Endothelial cell (in vitro differentiated cells): ENCODE data around the gene ELOF1. TPM values are rescaled to one million over a fixed set of nuclear protein-coding genes. Genes with fewer than 3 reads are reported as not detected.

Experiments used
- DNase-seq: peaks from one replicate; pipeline ENCODE4 v3.0.0; 2021; ENCODE audit warnings: low spot score
- H3K27ac Mint-ChIP-seq: one replicate; pipeline ENCODE4 v1.8.0; 2021; ENCODE audit warnings: mixed read lengths, inconsistent platforms; ENCODE audit not compliant: unreplicated experiment
- H3K27me3 Mint-ChIP-seq: one replicate; pipeline ENCODE4 v1.8.0; 2021; ENCODE audit warnings: mild to moderate bottlenecking, moderate library complexity, mixed read lengths, inconsistent platforms; ENCODE audit not compliant: unreplicated experiment
- H3K36me3 Mint-ChIP-seq: one replicate; pipeline ENCODE4 v1.8.0; 2021; ENCODE audit warnings: mild to moderate bottlenecking, low read depth, mixed read lengths, inconsistent platforms; ENCODE audit not compliant: unreplicated experiment
- H3K4me1 Mint-ChIP-seq: one replicate; pipeline ENCODE4 v1.8.0; 2021; ENCODE audit warnings: mild to moderate bottlenecking, mixed read lengths, inconsistent platforms; ENCODE audit not compliant: unreplicated experiment
- H3K4me3 Mint-ChIP-seq: one replicate; pipeline ENCODE4 v1.8.0; 2021; ENCODE audit warnings: mild to moderate bottlenecking, mixed read lengths, inconsistent platforms; ENCODE audit not compliant: unreplicated experiment
- H3K9me3 Mint-ChIP-seq: one replicate; pipeline ENCODE4 v1.8.0; 2021; ENCODE audit warnings: mixed read lengths, inconsistent platforms; ENCODE audit not compliant: unreplicated experiment
- CTCF ChIP-seq: fragments of 200-600 bp; sonication (generic); IDR thresholded peaks from one replicate; pipeline ENCODE4 v1.5.0; 2021; ENCODE audit warnings: antibody characterized with exemption; ENCODE audit not compliant: unreplicated experiment
- total RNA-seq: library from RNA; stranded (reverse); fragmentation: NEBNext Ultra II Directional; extraction: Animal tissue kit (Norgen Biotek cat#: 25700); gene quantifications from one replicate; pipeline ENCODE4 v1.2.1, GENCODE V29; 2021; ENCODE audit not compliant: unreplicated experiment

ELOF1 gene
- total RNA-seq, 1 donor from 2014 or later: 44.0 TPM

DNA sequence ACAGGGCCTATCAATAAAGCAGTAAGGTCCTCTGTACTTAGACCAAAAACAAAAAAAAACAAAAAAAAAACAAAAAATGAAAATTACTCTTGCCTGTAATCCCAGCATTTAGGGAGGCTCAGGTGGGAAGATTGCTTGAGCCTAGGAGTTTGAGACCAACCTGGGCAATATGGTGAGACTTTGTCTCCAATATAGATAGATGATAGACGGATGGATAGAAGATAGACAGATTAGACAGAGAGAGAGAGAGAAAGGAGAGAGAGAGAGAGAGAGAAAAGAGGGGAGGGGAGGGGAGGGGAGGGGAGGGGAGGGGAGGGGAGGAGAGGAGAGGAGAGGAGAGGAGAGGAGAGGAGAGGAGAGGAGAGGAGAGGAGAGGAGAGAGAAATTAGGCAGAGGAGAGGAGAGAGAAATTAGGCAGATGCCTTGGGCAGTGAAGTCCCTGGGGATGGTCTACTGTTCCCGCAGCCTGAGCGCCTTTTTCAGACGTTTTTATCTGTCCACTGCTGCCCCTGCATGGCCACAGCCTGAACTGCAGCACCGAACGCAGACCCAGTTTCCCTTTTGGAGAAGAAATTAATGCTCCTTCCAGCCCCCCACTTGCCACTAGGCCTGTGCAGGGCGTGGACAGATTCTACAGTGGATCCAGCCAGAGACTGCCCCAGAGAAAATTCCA lies 28.4 kb upstream of the ELOF1 start:
- H3K27ac Mint-ChIP-seq: no peak overlapping the region
- H3K4me1 Mint-ChIP-seq: no peaks in the 10 kb centered on the region
- TF ChIP-seq CTCF: peak; percentile 72

GRCh38 chr19:11586331-11586730 lies 27.3 kb upstream of the ELOF1 start:
- no peak overlapping the region for H3K27ac Mint-ChIP-seq
- no peak overlapping the region for H3K4me3 Mint-ChIP-seq
- H3K36me3 Mint-ChIP-seq: no peaks in the 10 kb centered on the region
- no peaks in the 10 kb centered on the region for H3K4me1 Mint-ChIP-seq
- TF ChIP-seq CTCF: no peak
- no peak for DNase-seq
- H3K27me3 Mint-ChIP-seq: peaks cover 2% of the 10 kb centered on the region
- H3K9me3 Mint-ChIP-seq: no peaks in the 10 kb centered on the region

More for the DNA sequence above, 28.4 kb upstream of the ELOF1 start:
- no peak overlapping the region for H3K4me3 Mint-ChIP-seq
- peaks cover 2% of the 10 kb centered on the region for H3K27me3 Mint-ChIP-seq
- no peaks in the 10 kb centered on the region for H3K9me3 Mint-ChIP-seq
- no peaks in the 10 kb centered on the region for H3K36me3 Mint-ChIP-seq
- DNase-seq: peak; percentile 84

- Mint-ChIP-seq H3K27me3 (peaks cover 2% of the 10 kb centered on the region), H3K4me3 (no peak overlapping the region), H3K27ac (no peak overlapping the region), H3K4me1 (peaks cover 6% of the 10 kb centered on the region), H3K36me3 (no peaks in the 10 kb centered on the region), H3K9me3 (no peaks in the 10 kb centered on the region)
- TF ChIP-seq CTCF: no peak
- DNase-seq: no peak
Observed at GRCh38 chr19:11581740-11582139, 22.7 kb upstream of the ELOF1 start.

DNA sequence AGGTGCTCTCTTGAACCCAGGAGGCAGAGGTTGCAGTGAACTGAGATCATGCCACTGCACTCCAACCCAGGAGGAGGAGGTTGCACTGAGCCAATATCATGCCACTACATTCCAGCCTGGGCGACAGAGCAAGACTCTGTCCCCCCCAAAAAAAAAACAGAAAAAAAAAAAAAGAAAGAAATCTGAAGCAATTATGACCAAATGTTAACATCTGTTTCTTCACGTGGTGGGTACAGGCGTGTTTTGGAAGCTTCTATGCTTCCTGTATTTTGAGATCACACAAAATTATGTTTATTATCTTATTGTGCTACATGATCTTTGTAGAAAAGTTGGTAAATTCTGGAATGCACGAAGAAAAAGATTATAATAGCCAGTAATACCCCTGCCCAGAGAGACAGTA lies 21.1 kb upstream of the ELOF1 start:
- Mint-ChIP-seq H3K9me3 (no peaks in the 10 kb centered on the region), H3K27ac (no peak overlapping the region), H3K27me3 (peaks cover 2% of the 10 kb centered on the region), H3K4me3 (no peak overlapping the region), H3K36me3 (no peaks in the 10 kb centered on the region), H3K4me1 (peaks cover 6% of the 10 kb centered on the region)
- no peak for TF ChIP-seq CTCF
- no peak for DNase-seq

- no peaks in the 10 kb centered on the region for H3K36me3 Mint-ChIP-seq
- TF ChIP-seq CTCF: no peak
- DNase-seq: peak; percentile 25
- peaks cover 6% of the 10 kb centered on the region for H3K4me1 Mint-ChIP-seq
- H3K4me3 Mint-ChIP-seq: no peak overlapping the region
- no peak overlapping the region for H3K27ac Mint-ChIP-seq
- H3K27me3 Mint-ChIP-seq: peaks cover 2% of the 10 kb centered on the region
- H3K9me3 Mint-ChIP-seq: no peaks in the 10 kb centered on the region
Observed at GRCh38 chr19:11578258-11579142, 19.5 kb upstream of the ELOF1 start.
